ENCODE results near the gene THSD4. TPM values are rescaled to one million over a fixed set of nuclear protein-coding genes. Genes with fewer than 3 reads are reported as not detected.

The THSD4 gene
- total and polyA plus RNA-seq, 9 of the 15 experiments (the other 6 are each of a cell fraction or from before 2014, with no cell fraction given): 0.04 TPM; not detected in 5

DNA sequence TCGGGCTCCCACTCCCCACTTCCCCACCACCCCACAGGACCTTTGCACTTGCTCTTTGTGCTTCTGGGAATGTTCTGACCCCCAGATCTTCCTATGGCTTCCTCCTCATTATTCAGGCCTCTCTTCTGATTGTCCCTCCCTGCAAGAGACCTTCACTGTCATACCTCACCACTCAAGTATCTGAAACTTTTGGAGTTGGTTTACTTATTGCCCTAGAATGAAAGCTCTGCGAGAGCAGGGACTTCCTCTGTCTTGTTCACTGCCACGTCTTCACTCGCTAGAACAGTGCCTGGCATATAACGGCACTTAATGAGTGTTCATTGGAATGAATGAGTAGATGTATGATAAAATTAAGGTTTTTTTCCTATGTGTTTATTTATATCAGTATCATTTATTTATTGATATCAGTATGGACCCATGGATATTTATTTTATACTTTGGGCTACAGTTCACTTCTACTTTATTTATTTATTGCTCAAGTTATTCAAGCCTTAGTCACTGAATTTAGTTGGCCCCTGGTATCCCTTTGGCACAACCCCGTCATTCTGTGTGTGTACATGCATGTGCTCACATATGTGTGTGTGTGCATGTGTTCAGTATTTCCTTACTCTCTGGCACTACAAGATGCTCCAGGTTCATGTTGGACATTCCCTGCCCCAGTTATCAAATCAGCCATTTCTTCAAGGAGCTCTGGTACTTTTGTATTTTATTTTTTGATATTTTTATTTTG lies 197.6 kb downstream of the THSD4 start:
- no peak overlapping the region for H3K4me3 ChIP-seq
- no peak overlapping the region for H3K4me2 ChIP-seq (ENCODE audit: insufficient read depth, low read length)
- H3K36me3 ChIP-seq (ENCODE audit: control insufficient read depth, insufficient read depth, low read length): no peaks in the 10 kb centered on the region
- under 1% methylated on average over 6 of the region's 6 CpGs for WGBS (ENCODE audit: insufficient coverage, low coverage, missing lambda C conversion rate)
- no peak for DNase-seq (ENCODE audit: extremely low read depth in 1 of 4, low spot score in 3 of 4)
- no peak overlapping the region for H2AFZ ChIP-seq (ENCODE audit: low read depth, low read length)
- H3K4me1 ChIP-seq (replicated peaks in 1 of 2; ENCODE audit: control insufficient read depth in 2 of 2, insufficient read depth in 2 of 2, low read length in 2 of 2): no peaks in the 10 kb centered on the region
- no peak overlapping the region for H3K27ac ChIP-seq (ENCODE audit: extremely low read depth, low read depth, low read length)
- H3K27me3 ChIP-seq (ENCODE audit: control insufficient read depth in 2 of 2, insufficient read depth in 2 of 2, low read length in 2 of 2): no peaks in the 10 kb centered on the region
- no peaks in the 10 kb centered on the region for H3K9me1 ChIP-seq (ENCODE audit: control insufficient read depth, insufficient read depth, low read length)
- ATAC-seq: no peak
- ChIA-PET POLR2A (no interaction called here), CTCF (ENCODE audit: low intra/inter-chr PET ratio) (no interaction called here)
- no peaks in the 10 kb centered on the region for H3K79me2 ChIP-seq (ENCODE audit: control insufficient read depth, insufficient read depth, low read length)
- H3K9ac ChIP-seq (ENCODE audit: insufficient read depth in 1 of 2, low read depth in 2 of 2, low read length in 2 of 2): no peak overlapping the region
- in situ Hi-C loops (cut with MboI): no loop called here
- H3K9me3 ChIP-seq (replicated peaks; ENCODE audit: control insufficient read depth, insufficient read depth, low read depth, low read length): no peaks in the 10 kb centered on the region
- intact Hi-C loops (cut with micrococcal nuclease): no loop called here
- BruUV-seq (replicated peaks): no TSS peak
- no peaks in the 10 kb centered on the region for H4K20me1 ChIP-seq (replicated peaks; ENCODE audit: control insufficient read depth, insufficient read depth, low read length)
- FAIRE-seq: no peak
- TF ChIP-seq KLF10 (CRISPR knock-in tag; IDR thresholded peaks at IDR 0.05) (no peak), CAMTA2 (CRISPR knock-in tag; conservative IDR thresholded peaks at IDR 0.05) (no peak), HMG20B (CRISPR knock-in tag; IDR thresholded peaks at IDR 0.05) (no peak), ARHGAP35 (IDR thresholded peaks at IDR 0.05; ENCODE audit: partially characterized antibody) (no peak), HMGXB4 (CRISPR knock-in tag; IDR thresholded peaks at IDR 0.05) (no peak), U2AF1 (optimal IDR thresholded peaks at IDR 0.05; ENCODE audit: low read depth, low read length) (no peak), MYNN (IDR thresholded peaks at IDR 0.05) (no peak), MYNN (CRISPR knock-in tag; IDR thresholded peaks at IDR 0.05) (no peak), PHF8 (IDR thresholded peaks at IDR 0.05; ENCODE audit: borderline replicate concordance, low read length) (no peak), KLF1 (tag; IDR thresholded peaks at IDR 0.05) (no peak), ELF2 (CRISPR knock-in tag; IDR thresholded peaks at IDR 0.05) (no peak), FOSL1 (tag; conservative IDR thresholded peaks at IDR 0.05) (no peak), NEUROD1 (IDR thresholded peaks at IDR 0.05; ENCODE audit: borderline replicate concordance, low read depth, low read length, partially characterized antibody) (no peak), ZNF140 (CRISPR knock-in tag; IDR thresholded peaks at IDR 0.05) (no peak)
- TF ChIP-seq, protein P1, sequence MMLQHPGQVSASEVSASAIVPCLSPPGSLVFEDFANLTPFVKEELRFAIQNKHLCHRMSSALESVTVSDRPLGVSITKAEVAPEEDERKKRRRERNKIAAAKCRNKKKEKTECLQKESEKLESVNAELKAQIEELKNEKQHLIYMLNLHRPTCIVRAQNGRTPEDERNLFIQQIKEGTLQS (IDR thresholded peaks at IDR 0.05): no peak
- TF ChIP-seq, protein P1 (CRISPR knock-in tag; conservative IDR thresholded peaks at IDR 0.05): no peak
- TF ChIP-seq, protein P2, sequence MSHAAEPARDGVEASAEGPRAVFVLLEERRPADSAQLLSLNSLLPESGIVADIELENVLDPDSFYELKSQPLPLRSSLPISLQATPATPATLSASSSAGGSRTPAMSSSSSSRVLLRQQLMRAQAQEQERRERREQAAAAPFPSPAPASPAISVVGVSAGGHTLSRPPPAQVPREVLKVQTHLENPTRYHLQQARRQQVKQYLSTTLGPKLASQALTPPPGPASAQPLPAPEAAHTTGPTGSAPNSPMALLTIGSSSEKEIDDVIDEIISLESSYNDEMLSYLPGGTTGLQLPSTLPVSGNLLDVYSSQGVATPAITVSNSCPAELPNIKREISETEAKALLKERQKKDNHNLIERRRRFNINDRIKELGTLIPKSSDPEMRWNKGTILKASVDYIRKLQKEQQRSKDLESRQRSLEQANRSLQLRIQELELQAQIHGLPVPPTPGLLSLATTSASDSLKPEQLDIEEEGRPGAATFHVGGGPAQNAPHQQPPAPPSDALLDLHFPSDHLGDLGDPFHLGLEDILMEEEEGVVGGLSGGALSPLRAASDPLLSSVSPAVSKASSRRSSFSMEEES (CRISPR knock-in tag; IDR thresholded peaks at IDR 0.05): no peak
